HG03139 (cell line): ENCODE measurements around the gene ABCC10.

Source experiments
- ATAC-seq: cut with Tn5 transposase; IDR thresholded peaks from one replicate; pipeline ENCODE4 v1.9.1; 2021; ENCODE audit not compliant: unreplicated experiment

ABCC10 gene

DNA sequence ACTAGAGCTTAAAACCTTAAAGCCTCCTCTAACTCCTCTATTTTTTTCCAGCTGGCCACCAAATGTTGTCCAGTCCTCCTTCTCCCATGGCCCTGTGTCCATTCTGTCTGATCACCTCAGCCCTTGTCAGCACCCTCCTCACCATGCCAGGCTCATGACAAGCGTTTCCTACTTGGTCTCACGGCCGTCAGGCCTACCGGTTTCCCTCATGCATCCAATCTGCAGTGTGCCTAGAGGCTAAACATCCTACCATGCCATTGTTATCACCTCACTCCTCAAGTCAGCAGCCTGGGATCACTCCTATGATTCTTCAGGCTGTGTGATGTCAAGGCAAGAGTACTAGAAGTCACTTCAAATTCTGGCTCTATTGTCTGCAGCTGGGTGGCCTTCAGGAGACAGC, 40.4 kb downstream of the ABCC10 start:
- ATAC-seq, result no peak

- no peak for ATAC-seq
Observed at GRCh38 chr6:43468240-43468639, 40.9 kb downstream of the ABCC10 start.

GRCh38 chr6:43468748-43469681, 41.7 kb downstream of the ABCC10 start:
- ATAC-seq, result no peak

GRCh38 chr6:43469947-43470346, 42.6 kb downstream of the ABCC10 start:
- no peak for ATAC-seq

DNA sequence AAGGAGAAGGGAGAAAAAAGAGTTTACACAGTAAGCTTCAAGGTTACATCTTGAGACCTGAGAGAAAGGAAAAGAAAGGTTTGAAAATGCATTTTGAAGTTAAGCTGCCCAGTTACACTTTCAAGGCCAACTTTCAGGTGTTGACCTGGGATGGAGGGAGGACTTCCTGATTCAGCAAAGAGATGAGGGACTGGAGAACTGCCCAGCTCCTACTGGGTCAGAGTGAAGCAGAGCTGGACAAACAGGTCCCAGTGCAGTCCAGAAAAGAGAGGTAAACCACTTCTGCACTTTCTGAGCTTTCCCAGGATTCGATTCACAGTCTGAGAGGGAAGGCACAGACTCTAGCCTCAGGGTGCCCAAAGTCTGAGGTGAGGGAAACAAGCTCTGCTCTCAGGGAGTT, 44.1 kb downstream of the ABCC10 start:
- ATAC-seq, result no peak

GRCh38 chr6:43472515-43472914, 45.2 kb downstream of the ABCC10 start:
- ATAC-seq, result no peak

- ATAC-seq, result no peak
Observed at GRCh38 chr6:43475516-43475915, 48.2 kb downstream of the ABCC10 start.

- no peak for ATAC-seq
Observed at GRCh38 chr6:43476746-43477145, 49.4 kb downstream of the ABCC10 start.

DNA sequence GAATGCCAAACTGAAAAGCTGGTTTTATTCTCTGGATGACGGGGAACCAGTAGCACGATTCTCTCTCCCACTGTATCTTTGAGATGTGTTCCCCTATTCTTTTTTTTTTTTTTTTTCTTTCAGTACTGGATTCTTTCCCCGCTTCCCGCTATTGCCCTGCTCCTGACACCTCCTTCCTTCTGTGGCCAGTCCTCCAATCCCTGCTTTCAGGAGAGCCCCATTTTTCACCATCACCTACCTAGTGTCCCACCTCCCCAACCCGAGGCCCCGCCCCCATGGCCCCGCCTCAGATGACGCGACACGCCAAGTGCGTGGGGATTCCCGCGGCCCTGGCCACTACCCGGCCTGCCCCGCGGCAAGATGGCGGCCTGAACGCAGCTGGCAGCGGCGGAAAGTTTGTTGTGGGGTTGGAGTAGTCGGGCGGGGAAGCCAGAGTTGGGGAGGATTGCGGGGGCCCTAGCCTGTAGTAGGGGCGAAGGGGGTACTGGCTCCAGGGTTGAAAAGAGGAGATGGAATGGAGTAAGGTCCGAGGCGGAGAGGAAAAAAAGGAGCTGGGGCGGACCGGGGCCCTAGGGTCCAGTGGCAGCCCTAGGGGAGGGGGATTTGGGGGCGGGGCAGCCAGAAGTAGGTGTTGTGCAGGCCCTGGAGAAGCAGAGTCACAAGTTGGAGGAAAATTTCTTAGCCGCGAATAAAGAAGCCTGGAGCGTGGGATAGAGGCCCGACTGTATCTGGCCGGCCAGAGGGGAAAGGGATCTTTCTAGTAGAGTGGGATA, 50.1 kb downstream of the ABCC10 start, which contains the start of gene TJAP1:
Gene TJAP1, plus strand, starts transcription at position 336 of the 773 bp plus-strand sequence. CDS start 21,432 bp downstream, outside the sequence.
- ATAC-seq, result peak; percentile 97

GRCh38 chr6:43478008-43478372, 50.6 kb downstream of the ABCC10 start:
- peak; percentile 3 for ATAC-seq

GRCh38 chr6:43481075-43481474, 53.7 kb downstream of the ABCC10 start:
- ATAC-seq, result no peak

DNA sequence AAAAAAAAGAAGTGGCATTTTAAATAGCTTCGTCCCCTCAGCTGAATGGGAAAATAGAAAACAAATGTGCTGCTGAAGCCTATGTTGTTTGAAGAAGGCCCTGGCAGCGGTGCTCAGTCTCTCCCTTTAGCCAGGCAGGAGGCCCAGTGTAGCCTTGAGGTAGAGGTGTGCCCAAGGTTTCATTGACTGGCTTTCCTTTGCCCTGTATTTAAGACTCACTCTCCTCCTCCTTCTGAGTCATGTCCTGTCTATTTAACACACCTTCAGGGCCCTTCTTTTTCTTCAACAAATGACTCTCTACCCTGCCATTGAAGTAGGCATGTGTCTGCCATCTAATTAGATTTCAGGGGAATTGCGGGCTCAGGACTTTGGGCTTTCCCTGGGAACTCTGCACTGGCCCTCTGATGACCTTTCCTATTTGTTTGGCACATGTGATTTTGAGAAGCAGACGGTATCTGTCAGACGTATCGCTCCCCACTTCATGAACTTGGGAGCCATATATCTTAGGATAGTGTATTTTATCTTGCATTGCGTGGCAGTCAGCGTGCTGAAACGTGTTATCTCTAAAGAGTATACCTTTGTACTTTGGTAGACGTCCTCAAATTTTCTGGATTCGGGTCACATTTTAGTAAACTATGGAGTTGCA, 54.4 kb downstream of the ABCC10 start:
- ATAC-seq, result no peak

DNA sequence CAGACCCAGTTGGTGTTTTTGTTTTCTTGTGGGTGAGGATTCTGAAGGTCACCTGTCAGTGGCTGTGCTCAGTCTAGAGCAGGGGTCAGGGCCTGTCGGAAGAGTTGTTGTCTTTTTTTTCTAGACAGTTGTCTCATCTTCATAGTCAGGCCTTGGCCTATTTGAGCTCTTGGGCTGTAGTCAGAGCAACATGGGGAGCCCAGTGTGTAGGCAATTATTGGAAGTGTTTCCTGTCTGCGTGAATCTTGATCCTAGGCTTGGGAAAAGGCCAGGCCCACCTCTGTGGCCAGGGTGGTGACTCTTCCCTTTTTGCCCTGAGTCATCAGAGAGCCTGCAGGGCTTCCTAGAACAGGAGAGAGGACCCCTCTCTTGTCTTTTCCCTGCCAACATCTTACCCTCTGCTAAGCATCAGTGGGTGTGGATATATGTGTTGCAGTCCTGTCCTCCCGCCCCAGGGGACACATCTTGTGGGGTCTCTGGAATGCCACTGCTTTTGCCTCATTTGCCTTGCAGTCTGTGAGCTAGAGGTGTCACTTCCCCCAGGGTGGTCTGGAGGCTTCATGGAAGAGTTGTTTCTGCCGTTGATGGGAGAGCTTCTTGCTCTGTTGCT, 61.4 kb downstream of the ABCC10 start:
- no peak for ATAC-seq

GRCh38 chr6:43489277-43490072, 62.1 kb downstream of the ABCC10 start:
- ATAC-seq, result no peak

DNA sequence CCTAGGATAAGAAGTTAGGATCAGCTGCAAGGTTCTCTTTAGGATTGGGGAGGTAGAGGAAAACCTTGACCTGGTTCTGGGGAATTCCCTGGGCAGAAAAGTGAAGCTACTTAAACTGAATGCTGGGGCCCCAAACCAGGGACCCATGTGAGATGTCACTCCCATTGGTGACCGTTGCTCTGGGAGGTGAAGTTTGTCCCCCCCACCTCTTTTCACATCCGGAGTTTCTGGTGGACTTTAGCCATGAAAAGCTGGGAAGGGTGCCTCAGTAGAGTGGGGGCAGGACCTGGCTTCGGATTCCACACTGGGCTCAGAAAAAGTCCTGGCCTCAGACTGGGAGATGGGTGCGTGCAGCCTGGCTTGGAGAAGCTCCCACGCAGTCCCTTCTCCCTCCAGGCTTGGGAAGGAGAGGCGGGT, 63.2 kb downstream of the ABCC10 start:
- ATAC-seq, result no peak

DNA sequence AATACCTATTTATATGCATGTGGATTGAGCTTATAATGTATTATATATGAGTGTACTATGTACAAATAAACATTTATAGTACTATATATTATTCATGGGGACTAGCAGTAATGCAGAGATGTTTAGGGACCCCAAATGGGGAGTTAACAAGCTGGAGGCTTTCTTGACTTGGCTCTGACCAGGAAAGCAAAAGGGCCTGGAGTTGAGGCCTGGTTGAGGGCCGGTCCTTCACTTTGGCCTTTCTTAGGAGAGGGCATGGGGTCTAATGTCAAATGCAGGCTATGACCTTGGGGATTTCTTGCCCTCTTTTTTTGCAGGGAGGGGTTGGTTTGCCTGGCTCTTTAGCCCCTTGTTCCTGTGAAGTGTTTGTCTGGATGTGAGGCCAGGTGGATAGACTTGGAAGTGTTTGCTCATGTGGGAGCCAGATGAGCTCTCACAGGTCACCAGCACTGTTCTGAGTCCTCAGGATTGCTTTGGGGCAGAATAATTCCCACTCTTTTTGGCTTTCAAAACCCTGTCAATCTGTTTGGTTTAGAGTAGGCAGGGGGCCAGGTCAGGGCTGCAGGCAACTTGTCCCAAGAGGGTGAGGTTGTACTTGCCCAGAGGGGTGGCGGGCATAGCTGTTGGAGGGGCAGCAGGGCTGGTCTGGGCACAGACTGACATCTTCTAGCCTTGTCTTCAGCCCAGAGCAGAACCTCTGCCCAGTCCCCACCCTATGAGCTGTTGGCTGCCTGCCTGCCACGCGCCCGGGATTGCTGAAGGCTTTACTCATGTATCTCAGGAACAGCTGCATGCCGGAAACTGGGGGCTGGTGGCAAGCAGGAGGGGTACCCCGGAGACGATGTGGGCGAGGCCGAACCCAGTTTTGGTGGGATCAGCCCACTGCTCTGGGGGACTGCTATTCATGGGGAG, 64.7 kb downstream of the ABCC10 start:
- no peak for ATAC-seq

GRCh38 chr6:43492673-43493072, 65.3 kb downstream of the ABCC10 start:
- ATAC-seq, result no peak

- ATAC-seq, result no peak
Observed at GRCh38 chr6:43493230-43493629, 65.9 kb downstream of the ABCC10 start.

GRCh38 chr6:43493833-43494232, 66.5 kb downstream of the ABCC10 start:
- no peak for ATAC-seq
